ACC112 (cell line): ENCODE results near the gene STEAP3.
"Not testable (repeated sequence)": the region's sequence is repeated elsewhere in the genome, so short reads cannot be mapped to it uniquely, and the experiment has no call there.

Experiments used
- H2AFZ ChIP-seq: fragments of 200-600 bp; sonication (generic); one replicate; pipeline ENCODE4 v1.6.0; 2017; ENCODE audit warnings: antibody characterized with exemption, low read length; ENCODE audit not compliant: unreplicated experiment
- H3K27ac ChIP-seq: fragments of 200-600 bp; sonication (generic); 2 replicates; pipeline ENCODE4 v1.5.1; 2014; ENCODE audit warnings: low read depth, mild to moderate bottlenecking, antibody characterized with exemption, low read length, moderate library complexity
- H3K27me3 ChIP-seq: fragments of 200-600 bp; sonication (generic); 2 replicates; pipeline ENCODE4 v1.6.1; 2014; ENCODE audit warnings: mild to moderate bottlenecking, antibody characterized with exemption, low read length, moderate library complexity, mixed read lengths; ENCODE audit not compliant: insufficient read depth
- H3K36me3 ChIP-seq: fragments of 200-600 bp; sonication (generic); 2 replicates; pipeline ENCODE4 v1.6.1; 2016; ENCODE audit warnings: mild to moderate bottlenecking, antibody characterized with exemption, low read length, moderate library complexity, mixed read lengths; ENCODE audit not compliant: insufficient read depth
- H3K4me1 ChIP-seq: fragments of 200-600 bp; sonication (generic); one replicate; pipeline ENCODE4 v1.6.1; 2016; ENCODE audit warnings: low read length, mixed read lengths; ENCODE audit not compliant: insufficient read depth, unreplicated experiment, control insufficient read depth
- H3K4me3 ChIP-seq: fragments of 200-600 bp; sonication (generic); 2 replicates; pipeline ENCODE4 v1.5.1; 2014; ENCODE audit warnings: mild to moderate bottlenecking, low read depth, low read length
- H3K79me2 ChIP-seq: fragments of 200-600 bp; sonication (generic); one replicate; pipeline ENCODE4 v1.6.0; 2016; ENCODE audit warnings: low read length; ENCODE audit not compliant: control insufficient read depth, unreplicated experiment, insufficient read depth

Gene STEAP3

DNA sequence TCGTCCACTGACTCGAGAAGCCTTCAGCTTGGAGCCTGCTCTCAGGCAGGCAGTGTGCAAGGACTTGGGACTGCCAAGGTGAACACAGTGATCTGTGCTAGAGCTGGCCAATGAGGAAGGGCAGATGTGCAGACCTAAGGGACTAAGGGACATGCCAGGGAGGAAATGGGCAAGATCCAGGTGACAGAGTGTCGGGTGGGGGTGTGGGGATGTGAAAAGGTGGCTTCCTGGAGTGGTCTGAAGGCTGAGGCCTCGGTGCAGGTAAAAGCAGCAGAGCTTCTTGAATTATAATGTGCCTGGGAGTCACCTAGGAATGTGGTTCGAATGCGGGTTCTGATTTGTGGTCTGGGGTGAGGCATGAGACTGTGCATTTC lies 42.0 kb downstream of the STEAP3 start:
- Histone ChIP-seq H3K79me2 (no peaks in the 10 kb centered on the region), H2AFZ (no peak overlapping the region), H3K27ac (no peak overlapping the region), H3K4me1 (no peaks in the 10 kb centered on the region), H3K4me3 (no peak overlapping the region), H3K36me3 (no peaks in the 10 kb centered on the region), H3K27me3 (no peaks in the 10 kb centered on the region)

- Histone ChIP-seq H3K27ac (no peak overlapping the region), H3K27me3 (no peaks in the 10 kb centered on the region), H3K4me1 (no peaks in the 10 kb centered on the region), H3K4me3 (no peak overlapping the region), H3K79me2 (no peaks in the 10 kb centered on the region), H3K36me3 (no peaks in the 10 kb centered on the region), H2AFZ (no peak overlapping the region)
Observed at GRCh38 chr2:119266091-119266589, 42.5 kb downstream of the STEAP3 start.

GRCh38 chr2:119267604-119268003 lies 44.0 kb downstream of the STEAP3 start:
- Histone ChIP-seq H3K4me1 (no peaks in the 10 kb centered on the region), H2AFZ (no peak overlapping the region), H3K4me3 (no peak overlapping the region), H3K79me2 (no peaks in the 10 kb centered on the region), H3K27ac (no peak overlapping the region), H3K36me3 (no peaks in the 10 kb centered on the region), H3K27me3 (no peaks in the 10 kb centered on the region)

DNA sequence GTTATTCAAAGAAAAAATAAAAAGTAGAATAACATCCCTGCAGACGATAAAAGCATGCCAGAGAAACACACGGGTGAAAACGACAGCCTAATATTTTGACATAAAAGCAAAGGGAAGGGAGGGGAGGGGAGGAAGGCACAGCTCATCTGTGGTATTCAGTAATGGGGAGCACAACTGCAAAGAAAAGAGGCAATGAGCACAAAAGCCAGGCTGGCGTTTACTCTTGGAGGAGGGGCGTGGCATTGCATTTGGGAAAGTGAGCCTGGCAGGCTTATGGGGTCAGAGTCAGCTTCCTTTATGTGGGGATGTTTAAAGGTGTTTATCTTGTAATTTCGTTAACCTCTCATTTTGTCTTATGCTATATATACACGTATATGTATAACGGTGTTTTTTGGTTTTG lies 53.2 kb downstream of the STEAP3 start:
- no peak overlapping the region for H3K27ac ChIP-seq
- no peaks in the 10 kb centered on the region for H3K36me3 ChIP-seq
- H3K4me1 ChIP-seq: no peaks in the 10 kb centered on the region
- no peaks in the 10 kb centered on the region for H3K79me2 ChIP-seq
- no peak overlapping the region for H3K4me3 ChIP-seq
- H2AFZ ChIP-seq: no peak overlapping the region
- no peaks in the 10 kb centered on the region for H3K27me3 ChIP-seq

DNA sequence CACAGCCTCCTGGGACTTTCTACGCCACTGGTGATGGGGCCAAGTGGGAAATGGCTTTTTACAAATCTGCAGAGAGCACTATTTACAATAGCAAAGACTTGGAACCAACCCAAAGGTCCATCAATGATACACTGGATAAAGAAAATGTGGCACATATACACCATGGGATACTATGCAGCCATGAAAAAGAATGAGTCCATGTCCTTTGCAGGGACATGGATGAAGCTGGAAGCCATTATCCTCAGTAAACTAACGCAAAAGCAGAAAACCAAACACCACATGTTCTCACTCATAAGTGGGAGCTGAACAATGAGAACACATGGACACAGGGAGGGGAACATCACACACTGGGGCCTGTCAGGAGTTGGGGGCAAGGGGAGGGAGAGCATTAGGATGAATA lies 54.8 kb downstream of the STEAP3 start:
- H3K79me2 ChIP-seq, H3K4me1 ChIP-seq, H3K27me3 ChIP-seq, H3K27ac ChIP-seq, H2AFZ ChIP-seq, H3K36me3 ChIP-seq, H3K4me3 ChIP-seq: not testable (repeated sequence)

- H3K4me1 ChIP-seq: peaks cover 3% of the 10 kb centered on the region
- no peaks in the 10 kb centered on the region for H3K36me3 ChIP-seq
- H3K27me3 ChIP-seq: no peaks in the 10 kb centered on the region
- H3K4me3 ChIP-seq: no peak overlapping the region
- H3K27ac ChIP-seq: no peak overlapping the region
- no peak overlapping the region for H2AFZ ChIP-seq
- no peaks in the 10 kb centered on the region for H3K79me2 ChIP-seq
Observed at GRCh38 chr2:119278946-119279345, 55.3 kb downstream of the STEAP3 start.

GRCh38 chr2:119279666-119280065 lies 56.0 kb downstream of the STEAP3 start:
- H3K4me1 ChIP-seq: peaks cover 8% of the 10 kb centered on the region
- no peaks in the 10 kb centered on the region for H3K36me3 ChIP-seq
- no peak overlapping the region for H3K4me3 ChIP-seq
- H3K27me3 ChIP-seq: no peaks in the 10 kb centered on the region
- H3K27ac ChIP-seq: no peak overlapping the region
- no peaks in the 10 kb centered on the region for H3K79me2 ChIP-seq
- H2AFZ ChIP-seq: no peak overlapping the region

DNA sequence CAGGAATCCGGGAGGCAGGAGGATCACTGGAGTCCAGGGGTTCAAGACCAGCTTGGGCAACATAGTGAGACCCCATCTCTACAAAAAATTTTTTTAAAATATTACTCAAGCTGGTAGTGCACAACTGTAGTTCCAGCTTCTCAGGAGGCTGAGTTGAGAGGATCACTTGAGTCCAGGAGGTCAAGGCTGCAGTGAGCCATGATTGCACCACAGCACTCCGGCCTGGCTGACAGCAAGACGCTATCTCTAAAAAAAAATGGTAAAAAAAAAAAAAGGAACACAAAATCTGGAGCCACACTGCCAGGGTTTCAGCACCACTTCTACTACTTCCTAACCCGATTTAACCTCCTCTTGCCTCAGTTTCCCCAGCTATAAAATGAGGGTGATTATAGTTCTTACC lies 57.0 kb downstream of the STEAP3 start:
- Histone ChIP-seq H3K4me3 (no peak overlapping the region), H3K36me3 (no peaks in the 10 kb centered on the region), H3K4me1 (peaks cover 8% of the 10 kb centered on the region), H3K79me2 (no peaks in the 10 kb centered on the region), H2AFZ (no peak overlapping the region), H3K27ac (no peak overlapping the region), H3K27me3 (no peaks in the 10 kb centered on the region)

GRCh38 chr2:119282146-119282995 lies 58.7 kb downstream of the STEAP3 start:
- H3K27me3 ChIP-seq: no peaks in the 10 kb centered on the region
- no peaks in the 10 kb centered on the region for H3K79me2 ChIP-seq
- no peak overlapping the region for H2AFZ ChIP-seq
- H3K27ac ChIP-seq: no peak overlapping the region
- H3K4me3 ChIP-seq: no peak overlapping the region
- H3K36me3 ChIP-seq: no peaks in the 10 kb centered on the region
- H3K4me1 ChIP-seq: peaks cover 8% of the 10 kb centered on the region

DNA sequence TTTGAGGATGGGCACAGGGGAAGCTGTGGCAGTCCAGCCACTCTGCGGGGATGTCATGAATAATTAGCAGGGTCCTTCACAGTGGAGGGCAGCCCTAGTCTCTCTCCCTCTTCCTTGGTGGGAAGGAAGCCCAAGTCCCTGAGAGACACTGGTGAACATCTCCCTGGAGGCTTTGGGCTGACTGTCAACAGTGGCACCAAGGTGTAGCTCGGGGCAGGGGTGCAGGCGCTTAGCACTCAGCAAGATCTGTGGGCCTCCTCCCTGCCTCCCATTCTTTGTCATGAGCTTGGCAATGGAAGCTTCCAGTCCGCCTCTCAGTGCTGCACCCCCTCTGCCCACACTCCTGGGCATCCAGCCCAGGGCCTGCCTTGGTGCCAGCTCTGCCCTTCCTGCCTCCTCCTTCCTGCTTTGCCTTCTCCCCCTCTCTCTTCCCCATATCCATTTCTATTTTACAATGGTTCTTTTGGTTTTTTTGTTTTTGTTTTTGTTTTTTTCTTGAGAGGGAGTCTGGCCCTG lies 59.4 kb downstream of the STEAP3 start:
- Histone ChIP-seq H2AFZ (no peak overlapping the region), H3K27me3 (no peaks in the 10 kb centered on the region), H3K4me1 (peaks cover 8% of the 10 kb centered on the region), H3K36me3 (no peaks in the 10 kb centered on the region), H3K4me3 (no peak overlapping the region), H3K27ac (no peak overlapping the region), H3K79me2 (no peaks in the 10 kb centered on the region)

- H3K27me3 ChIP-seq: no peaks in the 10 kb centered on the region
- no peak overlapping the region; the same call in 1 of the 2 replicates for H3K4me3 ChIP-seq
- peaks cover 8% of the 10 kb centered on the region for H3K4me1 ChIP-seq
- peak overlapping the region; percentile 22 for H2AFZ ChIP-seq
- no peaks in the 10 kb centered on the region for H3K79me2 ChIP-seq
- H3K27ac ChIP-seq: peak overlapping the region; percentile 15; the same call in 1 of the 2 replicates
- no peaks in the 10 kb centered on the region for H3K36me3 ChIP-seq
Observed at GRCh38 chr2:119283873-119284331, 60.3 kb downstream of the STEAP3 start.
